HEK293 (cell line): ENCODE measurements around the gene PMP22.

Experiments
- CTCF ChIA-PET: fragments of 350-600 bp; formaldehyde crosslinking; extraction: SDS; loops from one replicate; lab custom pipeline; 2021; ENCODE audit warnings: antibody characterized with exemption; lab: Yijun Ruan, JAX
- POLR2A ChIA-PET: fragments of 300-600 bp; formaldehyde crosslinking; extraction: SDS; loops from one replicate; lab custom pipeline; 2020; ENCODE audit warnings: antibody characterized with exemption, inconsistent platforms; lab: Yijun Ruan, JAX
- H3K27ac ChIP-seq: fragments of 200-500 bp; sonication (Bioruptor generic); 2 replicates; pipeline ENCODE4 v1.5.1; 2014; ENCODE audit warnings: low read depth, low read length, control low read depth, inconsistent platforms; ENCODE audit errors: extremely low read depth
- H3K36me3 ChIP-seq, 2 experiments: fragments of 200-500 bp in 1 of 2; sonication (Bioruptor generic) in 1 of 2; 1 replicate in 1 of 2; 2 replicates in 1 of 2; pipeline ENCODE4 v1.5.1; 2014 to 2017; ENCODE audit warnings: inconsistent platforms in 2 of 2, low read length in 2 of 2; ENCODE audit not compliant: control insufficient read depth in 2 of 2, insufficient read depth in 1 of 2
- H3K4me1 ChIP-seq: fragments of 200-500 bp; sonication (Bioruptor generic); 2 replicates; pipeline ENCODE4 v1.5.1; 2014; ENCODE audit warnings: mild to moderate bottlenecking, low read length, inconsistent platforms; ENCODE audit not compliant: control insufficient read depth, insufficient read depth
- H3K4me3 ChIP-seq: 2 replicates; pipeline ENCODE4 v1.5.1; 2011; ENCODE audit warnings: low read depth, mild to moderate bottlenecking, control low read depth, low read length, moderate library complexity
- H3K9me3 ChIP-seq: fragments of 200-500 bp; sonication (Bioruptor generic); 2 replicates; pipeline ENCODE4 v1.5.1; 2014; ENCODE audit warnings: low read depth, low read length, inconsistent platforms; ENCODE audit not compliant: control insufficient read depth, insufficient read depth
- HOXA7 ChIP-seq: sonication (generic); formaldehyde crosslinking; IDR thresholded peaks from 2 replicates; pipeline ENCODE4 v1.8.1; 2022; ENCODE audit warnings: missing genetic modification reagents, borderline replicate concordance
- OVOL3 ChIP-seq: fragments of 450-650 bp; formaldehyde crosslinking; IDR thresholded peaks from 2 replicates; pipeline ENCODE4 v1.5.1; 2016; ENCODE audit warnings: missing biosample characterization, missing genetic modification characterization
- SCRT2 ChIP-seq: fragments of 450-650 bp; formaldehyde crosslinking; IDR thresholded peaks from 2 replicates; pipeline ENCODE4 v1.5.1; 2016; ENCODE audit warnings: missing biosample characterization, missing genetic modification characterization
- SETDB1 ChIP-seq: IDR thresholded peaks from one replicate; pipeline ENCODE4 v1.6.1; 2017; ENCODE audit warnings: mild to moderate bottlenecking, low read length, moderate library complexity, mixed read lengths; ENCODE audit not compliant: insufficient read length
- ZBTB17 ChIP-seq: fragments of 450-650 bp; formaldehyde crosslinking; IDR thresholded peaks from 2 replicates; pipeline ENCODE4 v1.5.1; 2016; ENCODE audit warnings: missing biosample characterization, missing genetic modification characterization
- ZBTB21 ChIP-seq: fragments of 450-650 bp; formaldehyde crosslinking; IDR thresholded peaks from 2 replicates; pipeline ENCODE4 v1.5.1; 2017; ENCODE audit warnings: missing biosample characterization, missing genetic modification characterization
- ZFP41 ChIP-seq: fragments of 450-650 bp; formaldehyde crosslinking; IDR thresholded peaks from 2 replicates; pipeline ENCODE4 v1.5.1; 2016; ENCODE audit warnings: missing biosample characterization, missing genetic modification characterization, borderline replicate concordance
- ZNF10 ChIP-seq: fragments of 450-650 bp; formaldehyde crosslinking; IDR thresholded peaks from 2 replicates; pipeline ENCODE4 v1.5.1; 2017; ENCODE audit warnings: missing biosample characterization, missing genetic modification characterization
- ZNF155 ChIP-seq: fragments of 450-650 bp; formaldehyde crosslinking; IDR thresholded peaks from 2 replicates; pipeline ENCODE4 v1.5.1; 2016; ENCODE audit warnings: missing biosample characterization, missing genetic modification characterization
- ZNF16 ChIP-seq: fragments of 450-650 bp; formaldehyde crosslinking; IDR thresholded peaks from 2 replicates; pipeline ENCODE4 v1.5.1; 2016; ENCODE audit warnings: low read depth, missing biosample characterization, missing genetic modification characterization
- ZNF169 ChIP-seq: fragments of 450-650 bp; formaldehyde crosslinking; IDR thresholded peaks from 2 replicates; pipeline ENCODE4 v1.5.1; 2016; ENCODE audit warnings: missing biosample characterization, missing genetic modification characterization
- ZNF2 ChIP-seq: fragments of 450-650 bp; formaldehyde crosslinking; IDR thresholded peaks from 2 replicates; pipeline ENCODE4 v1.5.1; 2016; ENCODE audit warnings: missing biosample characterization, missing genetic modification characterization
- ZNF571 ChIP-seq: fragments of 450-650 bp; formaldehyde crosslinking; IDR thresholded peaks from 2 replicates; pipeline ENCODE4 v1.5.0; 2017; ENCODE audit warnings: missing biosample characterization, missing genetic modification characterization
- ZNF660 ChIP-seq: fragments of 450-650 bp; IDR thresholded peaks from 2 replicates; pipeline ENCODE4 v1.5.1; 2018; ENCODE audit warnings: missing biosample characterization, mild to moderate bottlenecking, missing genetic modification characterization
- TF ChIP-seq, protein P1 (sequence below): fragments of 450-650 bp; formaldehyde crosslinking; IDR thresholded peaks from 2 replicates; pipeline ENCODE4 v1.5.1; 2016; ENCODE audit warnings: missing biosample characterization, missing genetic modification characterization
- TF ChIP-seq, protein P2 (sequence below): fragments of 450-650 bp; formaldehyde crosslinking; IDR thresholded peaks from 2 replicates; pipeline ENCODE4 v1.5.1; 2016; ENCODE audit warnings: missing biosample characterization, missing genetic modification characterization, borderline replicate concordance
- TF ChIP-seq, protein P3 (sequence below): fragments of 450-650 bp; IDR thresholded peaks from 2 replicates; pipeline ENCODE4 v1.5.1; 2018; ENCODE audit warnings: missing biosample characterization, missing genetic modification characterization

Gene PMP22

DNA sequence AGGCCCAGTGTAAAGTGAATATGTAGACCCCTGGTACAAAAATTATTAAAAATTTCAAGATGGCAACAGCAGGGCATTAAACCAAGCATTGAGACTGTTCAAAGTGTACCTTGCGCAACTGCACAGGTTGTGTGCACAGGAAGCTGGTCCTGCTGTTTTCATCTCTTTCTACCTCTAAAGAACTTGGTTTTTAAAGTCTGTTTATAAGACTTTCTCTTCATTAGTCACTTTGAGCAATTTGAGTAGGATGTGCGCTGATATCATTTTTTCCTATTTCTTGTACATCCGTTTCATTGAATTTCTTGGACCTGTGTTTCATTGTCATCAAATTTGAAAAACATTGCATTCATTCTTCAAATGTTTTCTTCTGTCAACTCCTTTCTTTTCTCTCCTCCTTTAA lies 16.8 kb upstream of the PMP22 start (continued):
- TF ChIP-seq, protein P1, sequence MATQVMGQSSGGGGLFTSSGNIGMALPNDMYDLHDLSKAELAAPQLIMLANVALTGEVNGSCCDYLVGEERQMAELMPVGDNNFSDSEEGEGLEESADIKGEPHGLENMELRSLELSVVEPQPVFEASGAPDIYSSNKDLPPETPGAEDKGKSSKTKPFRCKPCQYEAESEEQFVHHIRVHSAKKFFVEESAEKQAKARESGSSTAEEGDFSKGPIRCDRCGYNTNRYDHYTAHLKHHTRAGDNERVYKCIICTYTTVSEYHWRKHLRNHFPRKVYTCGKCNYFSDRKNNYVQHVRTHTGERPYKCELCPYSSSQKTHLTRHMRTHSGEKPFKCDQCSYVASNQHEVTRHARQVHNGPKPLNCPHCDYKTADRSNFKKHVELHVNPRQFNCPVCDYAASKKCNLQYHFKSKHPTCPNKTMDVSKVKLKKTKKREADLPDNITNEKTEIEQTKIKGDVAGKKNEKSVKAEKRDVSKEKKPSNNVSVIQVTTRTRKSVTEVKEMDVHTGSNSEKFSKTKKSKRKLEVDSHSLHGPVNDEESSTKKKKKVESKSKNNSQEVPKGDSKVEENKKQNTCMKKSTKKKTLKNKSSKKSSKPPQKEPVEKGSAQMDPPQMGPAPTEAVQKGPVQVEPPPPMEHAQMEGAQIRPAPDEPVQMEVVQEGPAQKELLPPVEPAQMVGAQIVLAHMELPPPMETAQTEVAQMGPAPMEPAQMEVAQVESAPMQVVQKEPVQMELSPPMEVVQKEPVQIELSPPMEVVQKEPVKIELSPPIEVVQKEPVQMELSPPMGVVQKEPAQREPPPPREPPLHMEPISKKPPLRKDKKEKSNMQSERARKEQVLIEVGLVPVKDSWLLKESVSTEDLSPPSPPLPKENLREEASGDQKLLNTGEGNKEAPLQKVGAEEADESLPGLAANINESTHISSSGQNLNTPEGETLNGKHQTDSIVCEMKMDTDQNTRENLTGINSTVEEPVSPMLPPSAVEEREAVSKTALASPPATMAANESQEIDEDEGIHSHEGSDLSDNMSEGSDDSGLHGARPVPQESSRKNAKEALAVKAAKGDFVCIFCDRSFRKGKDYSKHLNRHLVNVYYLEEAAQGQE: no peak
- TF ChIP-seq, protein P2, sequence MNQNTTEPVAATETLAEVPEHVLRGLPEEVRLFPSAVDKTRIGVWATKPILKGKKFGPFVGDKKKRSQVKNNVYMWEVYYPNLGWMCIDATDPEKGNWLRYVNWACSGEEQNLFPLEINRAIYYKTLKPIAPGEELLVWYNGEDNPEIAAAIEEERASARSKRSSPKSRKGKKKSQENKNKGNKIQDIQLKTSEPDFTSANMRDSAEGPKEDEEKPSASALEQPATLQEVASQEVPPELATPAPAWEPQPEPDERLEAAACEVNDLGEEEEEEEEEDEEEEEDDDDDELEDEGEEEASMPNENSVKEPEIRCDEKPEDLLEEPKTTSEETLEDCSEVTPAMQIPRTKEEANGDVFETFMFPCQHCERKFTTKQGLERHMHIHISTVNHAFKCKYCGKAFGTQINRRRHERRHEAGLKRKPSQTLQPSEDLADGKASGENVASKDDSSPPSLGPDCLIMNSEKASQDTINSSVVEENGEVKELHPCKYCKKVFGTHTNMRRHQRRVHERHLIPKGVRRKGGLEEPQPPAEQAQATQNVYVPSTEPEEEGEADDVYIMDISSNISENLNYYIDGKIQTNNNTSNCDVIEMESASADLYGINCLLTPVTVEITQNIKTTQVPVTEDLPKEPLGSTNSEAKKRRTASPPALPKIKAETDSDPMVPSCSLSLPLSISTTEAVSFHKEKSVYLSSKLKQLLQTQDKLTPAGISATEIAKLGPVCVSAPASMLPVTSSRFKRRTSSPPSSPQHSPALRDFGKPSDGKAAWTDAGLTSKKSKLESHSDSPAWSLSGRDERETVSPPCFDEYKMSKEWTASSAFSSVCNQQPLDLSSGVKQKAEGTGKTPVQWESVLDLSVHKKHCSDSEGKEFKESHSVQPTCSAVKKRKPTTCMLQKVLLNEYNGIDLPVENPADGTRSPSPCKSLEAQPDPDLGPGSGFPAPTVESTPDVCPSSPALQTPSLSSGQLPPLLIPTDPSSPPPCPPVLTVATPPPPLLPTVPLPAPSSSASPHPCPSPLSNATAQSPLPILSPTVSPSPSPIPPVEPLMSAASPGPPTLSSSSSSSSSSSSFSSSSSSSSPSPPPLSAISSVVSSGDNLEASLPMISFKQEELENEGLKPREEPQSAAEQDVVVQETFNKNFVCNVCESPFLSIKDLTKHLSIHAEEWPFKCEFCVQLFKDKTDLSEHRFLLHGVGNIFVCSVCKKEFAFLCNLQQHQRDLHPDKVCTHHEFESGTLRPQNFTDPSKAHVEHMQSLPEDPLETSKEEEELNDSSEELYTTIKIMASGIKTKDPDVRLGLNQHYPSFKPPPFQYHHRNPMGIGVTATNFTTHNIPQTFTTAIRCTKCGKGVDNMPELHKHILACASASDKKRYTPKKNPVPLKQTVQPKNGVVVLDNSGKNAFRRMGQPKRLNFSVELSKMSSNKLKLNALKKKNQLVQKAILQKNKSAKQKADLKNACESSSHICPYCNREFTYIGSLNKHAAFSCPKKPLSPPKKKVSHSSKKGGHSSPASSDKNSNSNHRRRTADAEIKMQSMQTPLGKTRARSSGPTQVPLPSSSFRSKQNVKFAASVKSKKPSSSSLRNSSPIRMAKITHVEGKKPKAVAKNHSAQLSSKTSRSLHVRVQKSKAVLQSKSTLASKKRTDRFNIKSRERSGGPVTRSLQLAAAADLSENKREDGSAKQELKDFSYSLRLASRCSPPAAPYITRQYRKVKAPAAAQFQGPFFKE (tag by site-specific recombination): no peak
- TF ChIP-seq, all 188 proteins: peak for 0

DNA sequence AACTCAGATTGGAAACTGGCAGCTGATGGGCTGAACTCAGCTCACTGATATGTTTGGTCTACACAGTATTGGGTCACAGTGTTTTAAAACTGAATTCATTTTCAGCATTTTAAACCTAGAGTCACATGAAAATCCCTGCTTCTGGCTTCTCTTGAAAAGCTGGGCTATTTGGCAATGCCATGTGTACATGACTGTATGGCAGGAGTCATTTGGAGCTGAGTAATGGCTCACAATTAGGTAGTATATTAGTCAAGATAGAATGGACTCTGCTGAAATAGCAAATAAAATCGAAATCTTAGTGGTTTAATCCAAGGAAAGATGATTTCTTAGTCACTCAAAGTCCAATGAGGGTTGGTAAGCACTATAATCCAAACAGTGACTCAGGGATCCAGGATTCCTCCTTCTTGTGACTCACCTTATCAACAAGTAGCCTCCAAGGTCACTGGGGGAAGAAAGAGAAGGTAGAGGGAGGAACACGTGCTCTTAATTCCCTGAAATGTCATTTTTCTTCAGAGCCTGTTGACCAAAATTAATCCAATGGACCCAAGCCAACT lies 13.9 kb upstream of the PMP22 start:
- no peaks in the 10 kb centered on the region for H3K9me3 ChIP-seq
- TF ChIP-seq ZNF660 (tag by site-specific recombination) (no peak), SETDB1 (peak; percentile 66), SCRT2 (tag by site-specific recombination) (peak; percentile 69; the same call in 1 of the 2 replicates)
- POLR2A ChIA-PET: interaction anchor here (0.5 kb wide), 1 partner anchor 1931 kb away, joined by 4 read pairs; no protein-coding TSS in a partner anchor
- no peak overlapping the region for H3K4me3 ChIP-seq
- CTCF ChIA-PET: interaction anchor here (0.6 kb wide), 1 partner anchor 15 kb away, joined by 3 read pairs; no protein-coding TSS in a partner anchor
- no peaks in the 10 kb centered on the region for H3K36me3 ChIP-seq
- H3K4me1 ChIP-seq: no peaks in the 10 kb centered on the region
- no peak overlapping the region for H3K27ac ChIP-seq

DNA sequence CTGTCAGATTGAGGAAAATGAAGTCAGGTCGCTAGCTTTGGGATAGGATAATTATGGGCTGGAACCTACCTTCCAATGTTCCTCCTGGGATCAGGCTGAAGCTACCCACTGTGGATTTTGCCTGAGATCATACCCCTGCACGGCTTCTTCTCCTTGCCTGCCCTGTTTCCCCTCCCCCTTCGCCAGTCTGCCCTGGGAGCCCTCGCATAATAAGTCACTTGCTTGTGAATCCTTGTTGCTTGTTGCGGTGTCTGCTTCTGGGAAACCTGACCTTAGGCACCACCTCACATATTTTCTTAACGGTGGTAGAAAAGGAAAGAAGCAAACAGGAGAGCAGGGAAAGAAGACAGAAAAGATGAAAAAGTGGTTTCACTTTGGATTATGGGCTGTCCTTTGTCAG lies 13.3 kb upstream of the PMP22 start:
- no peaks in the 10 kb centered on the region for H3K4me1 ChIP-seq
- ChIA-PET POLR2A (interaction anchor here (0.7 kb wide), 1 partner anchor 1857 kb away, joined by 4 read pairs; no protein-coding TSS in a partner anchor), CTCF (interaction anchor here (0.6 kb wide), 1 partner anchor 14 kb away, joined by 3 read pairs; no protein-coding TSS in a partner anchor)
- H3K36me3 ChIP-seq: no peaks in the 10 kb centered on the region
- H3K4me3 ChIP-seq: no peak overlapping the region
- no peaks in the 10 kb centered on the region for H3K9me3 ChIP-seq
- H3K27ac ChIP-seq: no peak overlapping the region
- TF ChIP-seq ZBTB17 (tag by site-specific recombination): 0 out of 2 replicates have a peak, but pooled peaks have one; percentile 38
- TF ChIP-seq HOXA7 (CRISPR knock-in tag): no peak

DNA sequence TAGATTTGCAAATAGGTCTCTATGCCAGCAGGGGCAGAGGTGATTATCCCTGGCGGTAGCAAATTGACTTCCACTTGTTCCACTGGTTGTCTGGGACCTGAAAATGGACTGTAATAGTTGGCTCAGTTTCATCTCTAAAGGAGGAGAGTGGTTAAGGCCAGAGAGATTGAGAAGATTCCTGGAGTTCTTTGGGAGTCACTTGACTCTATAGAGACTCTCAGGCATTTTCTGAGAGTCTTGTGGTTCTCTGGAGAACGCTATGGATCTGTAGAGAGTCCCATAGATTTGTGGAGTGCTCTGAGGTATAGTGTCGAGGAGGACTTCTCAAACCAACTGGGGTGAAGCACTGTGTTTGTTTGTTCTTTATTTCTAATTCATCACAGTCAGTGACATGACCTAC lies 8.9 kb upstream of the PMP22 start:
- Histone ChIP-seq H3K36me3 (no peaks in the 10 kb centered on the region), H3K9me3 (no peaks in the 10 kb centered on the region), H3K27ac (no peak overlapping the region), H3K4me3 (no peak overlapping the region), H3K4me1 (no peaks in the 10 kb centered on the region)
- ChIA-PET CTCF (interaction anchor here (1.5 kb wide), 1 partner anchor 229 kb away, joined by 3 read pairs; no protein-coding TSS in a partner anchor), POLR2A (no interaction called here)
- TF ChIP-seq ZNF571 (tag by site-specific recombination) (no peak), ZNF16 (no peak), OVOL3 (tag by site-specific recombination) (no peak), ZBTB21 (tag by site-specific recombination) (no peak), ZNF10 (tag by site-specific recombination) (no peak), ZNF169 (tag by site-specific recombination) (no peak), ZNF155 (tag by site-specific recombination) (no peak), ZNF2 (tag by site-specific recombination) (no peak), ZFP41 (tag by site-specific recombination) (no peak)
- TF ChIP-seq, protein P3, sequence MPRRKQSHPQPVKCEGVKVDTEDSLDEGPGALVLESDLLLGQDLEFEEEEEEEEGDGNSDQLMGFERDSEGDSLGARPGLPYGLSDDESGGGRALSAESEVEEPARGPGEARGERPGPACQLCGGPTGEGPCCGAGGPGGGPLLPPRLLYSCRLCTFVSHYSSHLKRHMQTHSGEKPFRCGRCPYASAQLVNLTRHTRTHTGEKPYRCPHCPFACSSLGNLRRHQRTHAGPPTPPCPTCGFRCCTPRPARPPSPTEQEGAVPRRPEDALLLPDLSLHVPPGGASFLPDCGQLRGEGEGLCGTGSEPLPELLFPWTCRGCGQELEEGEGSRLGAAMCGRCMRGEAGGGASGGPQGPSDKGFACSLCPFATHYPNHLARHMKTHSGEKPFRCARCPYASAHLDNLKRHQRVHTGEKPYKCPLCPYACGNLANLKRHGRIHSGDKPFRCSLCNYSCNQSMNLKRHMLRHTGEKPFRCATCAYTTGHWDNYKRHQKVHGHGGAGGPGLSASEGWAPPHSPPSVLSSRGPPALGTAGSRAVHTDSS (tag by site-specific recombination): no peak
